ENCODE results near the gene TENT4A.

Gene TENT4A

GRCh38 chr5:6752782-6753181, 39.5 kb downstream of the TENT4A start:
- DNase-seq = no peak

GRCh38 chr5:6753851-6754250, 40.6 kb downstream of the TENT4A start:
- DNase-seq = no peak

DNA sequence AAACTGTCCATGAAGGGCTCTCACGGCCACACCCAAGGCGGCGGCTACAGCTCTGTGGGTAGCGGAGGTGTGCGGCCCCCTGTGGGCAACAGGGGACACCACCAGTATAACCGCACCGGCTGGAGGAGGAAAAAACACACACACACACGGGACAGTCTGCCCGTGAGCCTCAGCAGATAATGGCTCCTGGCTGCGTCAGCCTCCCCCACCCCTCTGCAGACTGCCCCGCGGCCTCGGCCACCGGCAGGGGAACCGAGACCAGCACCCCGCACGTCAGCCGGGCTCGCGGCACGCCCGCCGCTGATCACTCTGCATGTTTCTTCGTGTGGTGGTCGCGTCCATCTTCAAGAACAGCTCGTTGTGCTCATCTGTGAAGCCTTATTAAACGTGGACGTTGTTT, 41.5 kb downstream of the TENT4A start:
- no peak for DNase-seq

DNA sequence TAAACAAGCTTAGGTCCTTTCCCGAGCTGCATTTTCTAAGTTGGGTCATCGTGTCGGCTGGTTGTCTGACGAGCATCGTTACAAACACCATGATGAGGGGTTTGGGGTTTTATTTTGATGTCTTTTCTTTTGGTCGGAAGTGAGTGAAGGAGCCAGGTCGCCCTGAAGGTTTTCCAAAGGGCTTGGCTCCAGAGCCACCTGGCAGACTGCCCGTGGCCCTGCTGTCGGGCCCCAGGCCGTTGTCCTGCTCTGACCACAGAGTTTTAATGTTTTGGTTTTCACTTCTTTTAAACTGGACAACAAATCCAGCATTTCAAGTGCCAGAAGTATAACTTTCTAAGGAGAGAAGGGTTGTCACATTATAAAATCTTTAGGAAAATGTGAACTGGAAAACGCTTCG, 42.3 kb downstream of the TENT4A start:
- no peak for DNase-seq

DNA sequence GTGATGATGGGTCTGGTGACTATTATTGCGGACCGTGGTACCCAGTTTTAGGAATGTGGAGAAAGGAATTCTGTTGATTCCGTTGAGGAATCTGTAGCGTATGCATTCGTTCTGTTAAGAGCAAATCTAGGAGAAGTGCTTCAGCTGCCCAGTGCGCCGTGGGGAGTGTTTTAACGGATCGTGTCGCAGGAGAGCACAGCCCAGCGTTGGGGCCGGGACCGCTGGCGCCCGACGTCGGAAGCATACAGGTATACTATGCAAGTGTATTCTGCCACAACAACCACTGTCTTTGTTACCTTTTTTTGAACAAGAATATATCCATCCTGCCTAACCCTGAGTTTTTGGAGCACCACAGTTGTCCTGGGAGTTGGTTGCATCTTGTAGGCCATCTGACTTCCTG, 42.7 kb downstream of the TENT4A start:
- DNase-seq = no peak

DNA sequence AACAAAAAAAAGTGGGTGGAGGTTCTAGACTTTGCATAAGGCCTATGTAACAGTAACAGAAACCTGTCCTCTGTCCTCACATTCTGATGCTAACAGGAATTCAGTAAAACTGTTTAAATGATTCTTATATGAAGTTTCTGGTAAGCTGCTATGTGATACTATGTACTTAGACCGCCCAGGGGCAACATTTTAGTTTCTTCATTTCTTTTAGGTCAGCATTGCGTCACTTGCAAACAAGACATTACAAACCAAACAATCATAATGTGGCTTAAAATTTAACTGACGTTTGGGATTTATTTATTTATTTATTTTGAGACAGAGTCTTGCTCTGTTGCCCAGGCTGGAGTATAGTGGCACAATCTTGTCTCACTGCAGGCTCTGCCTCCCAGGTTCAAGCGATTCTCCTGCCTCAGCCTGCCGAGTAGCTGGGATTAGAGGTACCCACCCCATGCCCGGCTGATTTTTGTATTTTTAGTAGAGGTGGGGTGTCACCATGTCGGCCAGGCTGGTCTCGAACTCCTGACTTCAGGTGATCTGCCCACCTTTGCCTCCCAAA, 44.3 kb downstream of the TENT4A start:
- DNase-seq = no peak

- no peak for DNase-seq
These were observed 45.0 kb downstream of the TENT4A start for GRCh38 chr5:6758236-6758635.

GRCh38 chr5:6758706-6759105, 45.5 kb downstream of the TENT4A start:
- DNase-seq = no peak

DNA sequence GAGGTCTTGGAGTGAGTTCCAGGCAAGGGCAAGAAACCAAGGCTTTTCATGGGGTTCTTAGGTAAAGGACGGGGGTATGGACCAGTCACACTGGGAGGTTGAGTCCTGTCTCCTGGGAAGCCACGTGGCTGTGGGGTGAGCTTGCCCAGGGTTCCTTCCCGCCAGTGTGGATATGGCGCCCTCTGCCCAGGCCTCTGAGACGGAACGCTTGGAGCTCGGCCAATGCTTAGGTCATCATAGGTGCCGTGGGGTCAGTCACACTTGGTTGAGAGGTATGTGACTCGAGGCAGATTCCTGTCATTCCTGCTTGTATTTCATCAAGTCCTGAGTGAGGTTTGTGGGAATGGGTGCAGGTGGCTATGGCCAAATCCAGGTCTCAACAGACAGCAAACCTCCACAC, 46.2 kb downstream of the TENT4A start:
- DNase-seq = no peak

- DNase-seq = peak; percentile 28 to 60 (median 53)
These were observed 46.8 kb downstream of the TENT4A start for GRCh38 chr5:6759983-6760382.

DNA sequence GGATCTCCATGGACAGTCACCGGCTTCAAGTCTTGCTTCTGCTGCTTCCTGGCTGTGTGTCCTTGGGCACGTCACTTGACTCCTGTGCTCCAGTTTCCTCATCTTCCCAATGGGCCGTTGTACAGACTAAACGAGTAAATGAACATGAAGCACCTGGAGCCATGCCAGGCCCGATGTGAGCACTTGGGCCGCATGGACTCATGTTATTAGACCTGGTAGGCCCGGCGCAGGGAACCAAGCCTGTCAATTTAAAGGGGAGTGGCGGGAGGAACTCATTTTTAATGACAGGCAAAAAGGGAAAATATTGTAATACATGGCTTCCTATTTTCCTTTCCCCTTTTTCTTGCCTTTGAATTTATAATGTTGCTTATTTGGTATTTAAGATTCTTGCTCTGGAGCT, 47.5 kb downstream of the TENT4A start:
- DNase-seq = peak; percentile 57 to 73 (median 69)

DNA sequence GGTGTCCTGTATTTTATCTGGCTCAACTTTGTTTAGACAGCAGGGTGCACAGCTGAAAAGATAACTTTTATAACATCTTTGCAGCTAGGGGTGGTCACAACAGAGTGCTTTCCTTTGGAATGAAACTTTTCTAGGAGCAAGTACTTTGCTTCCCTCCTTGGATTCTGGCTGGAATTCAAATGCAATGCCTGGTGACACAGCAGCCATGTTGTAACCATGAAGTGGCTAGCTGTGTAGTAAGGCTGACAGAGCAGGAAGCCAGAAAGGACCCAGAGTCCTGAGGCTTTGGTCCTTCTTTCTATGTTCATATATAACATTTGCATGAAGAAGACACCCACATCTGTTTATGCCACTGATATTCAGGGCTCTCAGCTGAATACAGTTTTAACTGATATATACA, 48.1 kb downstream of the TENT4A start:
- DNase-seq = peak in 3 of 4 experiments; percentile 17 to 34 (median 28)

GRCh38 chr5:6762116-6762515, 48.9 kb downstream of the TENT4A start:
- DNase-seq = no peak

DNA sequence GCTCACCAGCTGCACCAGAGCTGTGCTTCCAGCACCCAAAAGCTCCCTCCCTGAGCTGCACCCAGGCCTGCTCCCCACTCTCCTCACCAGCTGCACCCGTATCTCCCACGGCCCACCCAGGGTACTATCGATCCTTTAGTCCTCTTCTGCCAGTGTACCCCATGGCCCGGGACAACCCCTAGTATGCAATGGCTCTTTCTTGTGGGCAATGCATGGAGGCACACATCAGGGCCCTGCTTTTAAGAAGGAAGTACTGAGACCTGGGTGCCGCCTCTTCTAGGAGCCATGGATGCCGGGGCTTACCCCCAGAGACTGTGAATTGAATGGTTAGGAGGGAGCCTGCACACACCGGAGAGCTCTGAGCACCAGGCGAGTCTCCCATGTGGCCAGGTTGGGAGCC, 49.5 kb downstream of the TENT4A start:
- DNase-seq = no peak

DNA sequence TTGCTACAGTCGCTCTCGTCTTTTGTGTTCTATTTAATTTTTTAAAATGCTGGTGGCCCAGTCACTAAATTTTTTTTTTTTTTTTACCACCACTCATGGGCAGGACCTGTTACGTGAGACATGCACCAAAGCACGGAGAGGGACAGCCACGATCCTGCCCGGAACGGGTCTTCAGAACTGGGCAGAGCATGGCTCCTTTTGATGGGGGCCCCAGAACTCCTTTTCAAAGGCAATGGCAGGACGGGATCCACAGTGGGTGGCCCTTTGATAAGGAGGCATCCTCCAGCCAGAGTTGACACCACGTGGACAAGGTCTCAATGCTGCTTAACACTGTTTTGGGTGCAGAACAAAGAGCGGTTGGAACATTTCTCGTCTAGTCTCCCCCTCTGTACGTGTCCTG, 50.0 kb downstream of the TENT4A start:
- no peak for DNase-seq

DNA sequence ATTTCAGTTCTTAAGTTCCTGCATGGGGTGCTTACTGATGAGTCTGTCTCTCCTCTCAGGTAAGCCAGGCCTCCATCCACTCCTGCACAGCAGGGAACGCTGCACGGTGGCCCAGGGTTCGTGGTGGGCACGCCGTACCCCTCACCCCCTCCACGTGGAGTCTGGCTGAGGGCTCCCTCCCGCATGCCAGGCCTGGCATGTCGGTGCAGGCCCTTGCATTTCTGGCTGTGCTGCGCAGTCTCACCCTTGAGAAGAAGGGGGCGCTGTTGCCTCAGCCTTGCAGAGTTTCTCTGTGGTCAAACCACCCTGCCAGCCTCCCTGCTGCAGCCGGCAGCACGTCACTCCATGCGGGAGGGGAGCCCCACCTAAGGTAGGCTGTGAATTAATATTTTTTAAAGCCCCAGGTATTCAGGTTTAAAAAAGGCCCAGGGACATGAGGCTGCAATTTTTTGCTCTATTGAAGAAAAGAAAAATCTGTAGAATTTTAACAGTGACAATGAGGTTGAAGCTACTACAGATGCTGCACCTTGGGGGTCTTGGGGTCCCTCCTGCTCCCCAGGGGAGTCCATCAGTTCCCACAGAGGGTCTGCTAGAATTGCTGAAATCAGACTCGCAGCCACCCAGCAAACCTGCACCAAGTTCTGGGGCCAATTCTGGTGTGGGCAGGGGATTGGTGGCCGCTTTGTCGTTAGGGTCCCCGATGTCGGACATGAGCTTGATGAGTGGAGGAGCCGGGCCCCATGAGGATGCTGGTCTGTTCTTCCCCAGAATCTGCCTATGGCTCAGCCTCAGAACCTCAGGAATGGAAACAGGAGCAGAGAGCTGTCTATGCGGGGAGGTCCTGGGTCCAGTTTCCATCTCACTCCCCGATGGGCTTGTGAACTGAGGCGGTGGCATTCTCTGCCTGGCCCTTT, 52.6 kb downstream of the TENT4A start:
- DNase-seq = peak; percentile 87 to 95 (median 92)

- DNase-seq = peak; percentile 97 to 98 (median 98)
These were observed 53.4 kb downstream of the TENT4A start for GRCh38 chr5:6766604-6767093.

DNA sequence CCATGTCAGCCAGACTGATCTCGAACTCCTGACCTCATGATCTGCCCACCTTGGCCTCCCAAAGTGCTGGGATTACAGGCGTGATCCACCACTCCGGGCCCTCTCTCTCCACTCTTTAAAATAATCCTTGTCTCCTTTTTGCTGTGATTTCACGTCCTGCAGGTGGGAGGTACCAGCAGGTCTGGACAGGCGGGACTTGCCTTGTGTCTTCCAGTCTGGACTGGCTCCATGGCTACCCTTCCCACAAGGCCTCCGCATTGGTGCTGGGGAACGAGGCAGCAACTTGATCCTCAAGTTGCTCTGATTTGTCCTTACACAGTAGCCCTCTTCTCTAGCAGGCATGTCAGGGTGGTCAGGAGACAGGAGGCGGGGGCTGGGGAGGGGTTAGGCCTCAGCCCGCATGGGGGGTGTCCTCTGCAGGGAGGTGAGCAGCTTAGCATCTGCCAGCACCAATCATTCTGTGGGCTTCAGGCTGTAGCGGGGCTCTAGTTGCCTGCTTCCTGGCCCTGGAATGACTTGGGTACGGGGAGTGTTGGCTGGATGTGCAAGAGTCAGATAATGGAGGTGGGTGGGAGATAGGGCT, 54.3 kb downstream of the TENT4A start:
- no peak for DNase-seq

GRCh38 chr5:6768590-6769230, 55.5 kb downstream of the TENT4A start:
- no peak for DNase-seq

GRCh38 chr5:6770826-6771607, 57.8 kb downstream of the TENT4A start:
- no peak for DNase-seq

DNA sequence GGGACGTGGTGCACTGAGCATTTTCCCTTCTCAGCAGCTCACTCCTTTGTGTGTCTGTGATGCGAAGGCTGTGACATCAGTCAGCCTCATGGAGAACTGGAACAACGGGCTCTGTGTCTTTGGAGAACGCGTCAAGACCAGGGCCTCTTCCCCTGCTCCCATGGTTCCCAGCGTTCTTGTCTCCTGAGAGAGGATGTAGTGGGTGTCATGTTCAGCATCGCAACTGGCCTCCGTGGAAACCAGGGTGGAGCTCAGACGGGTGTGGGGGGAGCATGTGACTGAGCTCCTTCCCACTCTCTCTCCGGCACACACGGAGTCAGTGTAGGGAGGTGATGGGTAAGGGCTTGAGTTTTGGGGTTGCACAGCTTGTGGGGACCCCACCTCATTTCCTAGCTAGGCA, 59.7 kb downstream of the TENT4A start:
- DNase-seq = peak; percentile 27 to 73 (median 57)

DNA sequence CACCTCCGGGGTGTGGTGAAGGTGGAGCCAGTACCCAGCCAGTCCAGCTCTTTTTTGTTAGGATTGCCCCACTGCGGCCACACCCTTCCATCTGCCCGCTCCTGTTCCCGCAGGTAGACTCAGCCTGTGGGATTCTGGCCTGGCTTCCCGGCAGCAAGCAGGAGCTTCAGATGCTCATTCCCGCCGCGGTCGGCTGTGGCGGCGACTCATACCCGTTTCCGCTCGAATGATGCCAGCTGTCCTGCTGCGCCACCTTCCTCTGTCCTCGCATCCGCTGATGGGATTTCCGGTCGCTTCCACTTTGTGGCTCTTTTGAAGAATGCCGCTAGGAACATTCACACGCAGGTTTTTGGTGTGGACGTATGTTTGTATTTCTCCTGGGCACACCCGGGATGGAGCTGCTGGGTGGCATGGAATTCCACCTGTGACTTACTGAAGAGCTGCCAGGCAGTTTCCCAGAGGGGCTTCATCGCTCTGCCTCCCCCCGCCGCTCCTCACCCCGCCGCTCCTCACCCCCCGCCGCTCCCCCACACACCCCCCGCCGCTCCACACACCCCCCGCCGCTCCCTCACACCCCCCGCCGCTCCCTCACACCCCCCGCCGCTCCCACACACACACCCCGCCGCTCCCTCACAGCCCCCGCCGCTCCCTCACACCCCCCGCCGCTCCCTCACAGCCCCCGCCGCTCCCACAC, 60.3 kb downstream of the TENT4A start:
- DNase-seq = peak in 1 of 4 experiments; percentile 39
